ENCODE measurements around the gene IL18R1. TPM values are rescaled to one million over a fixed set of nuclear protein-coding genes. Genes with fewer than 3 reads are reported as not detected.

Gene IL18R1
- polyA plus RNA-seq, 1 donor (not counting 4 experiments of a cell fraction or from before 2014, with no cell fraction given), result 1.7 TPM

- Histone ChIP-seq H3K9me3 (ENCODE audit: control insufficient read depth, low read depth, low read length) (no peaks in the 10 kb centered on the region), H3K79me2 (ENCODE audit: control insufficient read depth, insufficient read depth, low read length) (no peaks in the 10 kb centered on the region), H3K9ac (ENCODE audit: control insufficient read depth, extremely low read depth, insufficient read depth, low read length) (no peak overlapping the region), H3K27me3 (ENCODE audit: control insufficient read depth, extremely low read depth, insufficient read depth, low read length) (no peaks in the 10 kb centered on the region), H3K27ac (ENCODE audit: control insufficient read depth, insufficient read depth, low read length) (no peak overlapping the region), H4K20me1 (ENCODE audit: control insufficient read depth, extremely low read depth, insufficient read depth, low read length) (no peaks in the 10 kb centered on the region), H3K9me1 (ENCODE audit: control insufficient read depth, extremely low read depth, insufficient read depth, low read length) (no peaks in the 10 kb centered on the region), H3K4me1 (ENCODE audit: control insufficient read depth, extremely low read depth, insufficient read depth, low read length) (no peaks in the 10 kb centered on the region), H3K4me3 (ENCODE audit: control insufficient read depth in 2 of 3, extremely low read depth in 1 of 3, insufficient read depth in 2 of 3, low read depth in 1 of 3, low read length in 3 of 3) (no peak overlapping the region), H3K36me3 (ENCODE audit: control insufficient read depth in 2 of 2, extremely low read depth in 1 of 2, insufficient read depth in 2 of 2, low read length in 2 of 2) (no peaks in the 10 kb centered on the region), H2AFZ (ENCODE audit: control insufficient read depth, low read length) (no peak overlapping the region), H3K4me2 (ENCODE audit: control insufficient read depth, extremely low read depth, insufficient read depth, low read depth, low read length) (no peak overlapping the region)
- DNase-seq (ENCODE audit: low read depth, low spot score) (no peak), FAIRE-seq (no peak)
- dilution Hi-C loops (cut with MboI; ENCODE audit: extremely low pct_ligation_motif_present, low sequenced_read_pairs), result no loop called here
- TF ChIP-seq CTCF (optimal IDR thresholded peaks at IDR 0.05 in 1 of 3, IDR thresholded peaks at IDR 0.05 in 1 of 3, conservative IDR thresholded peaks at IDR 0.05 in 1 of 3; ENCODE audit: extremely low read depth in 1 of 3, insufficient read depth in 2 of 3, low read length in 3 of 3) (no peak), EZH2 (IDR thresholded peaks at IDR 0.05; ENCODE audit: low read length) (no peak)
Measured at GRCh38 chr2:102399499-102400141, 44.0 kb downstream of the IL18R1 start.

- dilution Hi-C loops (cut with MboI; ENCODE audit: extremely low pct_ligation_motif_present, low sequenced_read_pairs), result no loop called here
- no peak for FAIRE-seq
- Histone ChIP-seq H3K79me2 (ENCODE audit: control insufficient read depth, insufficient read depth, low read length) (no peaks in the 10 kb centered on the region), H4K20me1 (ENCODE audit: control insufficient read depth, extremely low read depth, insufficient read depth, low read length) (no peaks in the 10 kb centered on the region), H3K4me3 (ENCODE audit: control insufficient read depth in 2 of 3, extremely low read depth in 1 of 3, insufficient read depth in 2 of 3, low read depth in 1 of 3, low read length in 3 of 3) (no peak overlapping the region), H3K36me3 (ENCODE audit: control insufficient read depth in 2 of 2, extremely low read depth in 1 of 2, insufficient read depth in 2 of 2, low read length in 2 of 2) (no peaks in the 10 kb centered on the region), H3K9ac (ENCODE audit: control insufficient read depth, extremely low read depth, insufficient read depth, low read length) (no peak overlapping the region), H3K4me1 (ENCODE audit: control insufficient read depth, extremely low read depth, insufficient read depth, low read length) (no peaks in the 10 kb centered on the region), H2AFZ (ENCODE audit: control insufficient read depth, low read length) (no peak overlapping the region), H3K9me3 (ENCODE audit: control insufficient read depth, low read depth, low read length) (no peaks in the 10 kb centered on the region), H3K27ac (ENCODE audit: control insufficient read depth, insufficient read depth, low read length) (no peak overlapping the region), H3K9me1 (ENCODE audit: control insufficient read depth, extremely low read depth, insufficient read depth, low read length) (no peaks in the 10 kb centered on the region), H3K4me2 (ENCODE audit: control insufficient read depth, extremely low read depth, insufficient read depth, low read depth, low read length) (no peak overlapping the region), H3K27me3 (ENCODE audit: control insufficient read depth, extremely low read depth, insufficient read depth, low read length) (no peaks in the 10 kb centered on the region)
- TF ChIP-seq EZH2 (IDR thresholded peaks at IDR 0.05; ENCODE audit: low read length) (no peak), CTCF (optimal IDR thresholded peaks at IDR 0.05 in 1 of 3, IDR thresholded peaks at IDR 0.05 in 1 of 3, conservative IDR thresholded peaks at IDR 0.05 in 1 of 3; ENCODE audit: extremely low read depth in 1 of 3, insufficient read depth in 2 of 3, low read length in 3 of 3) (no peak)
- DNase-seq (ENCODE audit: low read depth, low spot score), result no peak
Measured at GRCh38 chr2:102401456-102401855, 45.9 kb downstream of the IL18R1 start.
